GM18909 (cell line): ENCODE measurements around the gene DCBLD1.
"Not testable (repeated sequence)": the region's sequence is repeated elsewhere in the genome, so short reads cannot be mapped to it uniquely, and the experiment has no call there.

Experiments used
- ATAC-seq: cut with Tn5 transposase; IDR thresholded peaks from one replicate; pipeline ENCODE4 v1.9.1; 2021; ENCODE audit warnings: mild to moderate bottlenecking; ENCODE audit not compliant: unreplicated experiment, poor library complexity

DCBLD1 gene

GRCh38 chr6:117496383-117496990 lies 14.0 kb downstream of the DCBLD1 start:
- ATAC-seq = peak; percentile 63

GRCh38 chr6:117497237-117497636 lies 14.8 kb downstream of the DCBLD1 start:
- no peak for ATAC-seq

DNA sequence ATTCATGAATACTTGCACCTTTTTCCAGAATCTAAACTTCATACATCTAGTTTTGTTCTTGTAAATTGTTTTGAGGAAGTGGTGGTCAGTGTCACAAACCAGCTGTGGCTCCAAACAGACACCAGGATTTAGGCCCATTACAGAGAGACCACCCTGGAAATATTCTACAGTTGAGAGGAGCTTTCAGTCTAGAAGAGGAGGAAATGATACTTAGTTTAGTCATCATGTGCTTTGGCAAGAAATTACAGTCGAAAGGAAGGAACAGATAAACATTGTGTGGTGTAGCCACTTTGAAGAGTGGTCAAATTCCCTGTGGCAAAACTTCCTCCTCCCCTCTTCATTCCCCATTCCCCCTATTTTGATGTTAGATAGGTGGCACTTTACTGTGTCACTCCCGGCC lies 15.7 kb downstream of the DCBLD1 start:
- no peak for ATAC-seq

DNA sequence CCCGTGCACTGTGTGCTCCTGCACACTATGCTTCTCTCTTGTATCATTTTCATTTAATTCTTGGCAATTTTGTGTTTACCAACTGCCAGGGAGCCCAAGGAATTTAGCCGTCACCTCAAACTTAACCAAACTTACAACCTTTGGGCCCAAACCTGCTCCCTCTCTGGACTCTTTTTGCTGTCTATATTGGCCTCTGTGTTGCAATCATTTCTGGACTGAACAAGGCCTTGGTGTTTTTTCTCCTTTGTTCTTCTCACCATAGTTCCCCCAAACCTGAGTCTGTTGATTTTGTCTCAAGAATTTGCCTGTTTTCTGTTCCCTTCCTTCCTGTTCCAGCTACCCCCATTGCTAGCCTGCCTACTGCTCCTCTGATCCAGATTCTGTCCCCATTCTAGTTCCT lies 19.2 kb downstream of the DCBLD1 start:
- ATAC-seq = no peak

GRCh38 chr6:117502580-117502979 lies 20.1 kb downstream of the DCBLD1 start:
- no peak for ATAC-seq

- no peak for ATAC-seq
Observed at GRCh38 chr6:117503211-117503610, 20.7 kb downstream of the DCBLD1 start.

- ATAC-seq = no peak
Observed at GRCh38 chr6:117504478-117505144, 22.1 kb downstream of the DCBLD1 start.

- ATAC-seq = no peak
Observed at GRCh38 chr6:117505311-117505710, 22.8 kb downstream of the DCBLD1 start.

DNA sequence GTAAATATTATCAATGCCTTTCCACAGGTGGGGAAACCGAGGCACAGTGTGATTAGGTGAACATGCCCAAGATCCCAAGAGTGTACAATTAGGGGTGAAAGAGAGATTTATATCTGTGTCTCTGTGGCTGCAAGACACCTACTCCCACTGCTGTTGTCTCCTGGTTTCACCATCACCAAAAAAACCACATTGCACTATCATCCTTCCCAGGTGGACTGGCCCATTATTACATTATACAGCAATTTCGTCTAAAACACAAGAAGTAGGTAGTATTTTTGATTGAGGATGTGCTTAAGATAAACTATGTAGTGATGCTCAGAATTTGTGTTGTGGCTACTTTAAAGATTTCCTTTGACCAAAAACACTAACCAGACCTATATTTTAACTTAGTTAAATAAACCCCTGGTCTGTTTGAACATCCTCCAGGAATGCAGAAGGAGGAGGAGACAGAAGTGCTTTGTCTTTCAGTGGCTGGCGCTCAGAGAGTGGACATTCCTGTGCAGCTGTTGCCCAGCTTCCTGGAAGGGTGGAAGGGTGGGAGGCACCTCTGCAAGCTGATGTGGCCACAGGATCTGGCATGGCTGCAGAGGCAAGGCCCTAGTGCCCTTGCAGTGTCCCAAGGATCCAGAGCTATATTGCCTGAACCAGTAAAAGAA lies 23.8 kb downstream of the DCBLD1 start:
- no peak for ATAC-seq

DNA sequence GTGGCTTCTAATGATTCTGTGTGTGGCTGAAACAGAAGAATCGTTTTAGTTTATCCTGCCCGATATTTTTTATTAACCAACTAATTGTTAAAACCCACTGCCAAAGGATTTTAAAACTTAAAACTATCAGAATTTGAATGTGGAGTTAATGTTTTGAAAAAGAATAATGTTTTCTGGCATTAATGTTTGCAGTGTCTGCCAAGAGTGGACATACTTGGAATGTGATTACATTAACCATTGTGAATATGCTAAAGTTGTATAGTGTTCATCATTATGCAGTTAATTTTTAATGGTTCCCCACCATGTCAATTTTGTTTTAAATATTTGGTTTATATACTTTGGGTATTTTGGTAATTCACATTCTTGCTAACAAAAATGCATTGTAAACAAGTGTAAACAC lies 24.4 kb downstream of the DCBLD1 start:
- no peak for ATAC-seq

DNA sequence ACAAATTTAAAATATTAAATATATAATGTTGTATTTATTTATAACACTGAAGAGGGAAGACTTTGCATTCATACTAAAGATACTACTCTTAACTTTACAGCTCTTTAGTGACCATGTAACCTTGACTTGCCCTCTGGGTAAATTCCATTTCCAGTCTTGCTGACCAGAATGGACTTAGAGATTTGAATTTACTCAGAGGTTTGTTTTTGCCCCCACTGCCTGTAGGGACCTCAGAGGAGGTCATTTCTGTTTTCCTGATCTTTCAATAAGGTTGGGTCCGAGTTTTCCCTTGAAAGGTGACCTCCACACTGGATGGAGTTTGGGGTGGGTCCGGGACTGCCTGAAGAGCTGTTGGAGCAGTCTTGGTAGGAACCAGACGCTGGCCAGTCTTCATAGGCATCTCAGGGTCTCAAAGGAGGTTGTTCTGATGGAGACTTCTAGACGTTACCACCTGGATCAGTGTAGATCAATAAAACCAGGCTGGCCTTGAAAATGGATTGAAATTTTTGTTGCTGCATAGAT lies 26.0 kb downstream of the DCBLD1 start:
- ATAC-seq = no peak

DNA sequence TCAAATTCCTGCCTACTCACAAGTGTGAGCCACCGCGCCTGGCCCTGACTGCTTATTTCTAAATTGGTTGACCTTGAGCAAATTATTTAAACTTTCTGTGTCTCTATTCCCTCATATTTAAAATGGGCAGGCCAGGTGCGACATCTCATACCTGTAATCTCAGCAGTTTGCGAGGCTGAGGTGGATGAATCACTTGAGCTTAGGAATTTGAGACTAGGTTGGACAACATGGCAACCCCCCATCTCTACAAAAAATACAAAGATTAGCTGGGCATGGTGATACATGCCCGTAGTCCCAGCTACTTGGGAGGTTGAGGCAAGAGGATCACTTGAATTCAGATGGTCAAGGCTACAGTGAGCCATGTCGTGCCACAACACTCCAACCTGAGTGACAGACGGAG lies 26.5 kb downstream of the DCBLD1 start:
- no peak for ATAC-seq

DNA sequence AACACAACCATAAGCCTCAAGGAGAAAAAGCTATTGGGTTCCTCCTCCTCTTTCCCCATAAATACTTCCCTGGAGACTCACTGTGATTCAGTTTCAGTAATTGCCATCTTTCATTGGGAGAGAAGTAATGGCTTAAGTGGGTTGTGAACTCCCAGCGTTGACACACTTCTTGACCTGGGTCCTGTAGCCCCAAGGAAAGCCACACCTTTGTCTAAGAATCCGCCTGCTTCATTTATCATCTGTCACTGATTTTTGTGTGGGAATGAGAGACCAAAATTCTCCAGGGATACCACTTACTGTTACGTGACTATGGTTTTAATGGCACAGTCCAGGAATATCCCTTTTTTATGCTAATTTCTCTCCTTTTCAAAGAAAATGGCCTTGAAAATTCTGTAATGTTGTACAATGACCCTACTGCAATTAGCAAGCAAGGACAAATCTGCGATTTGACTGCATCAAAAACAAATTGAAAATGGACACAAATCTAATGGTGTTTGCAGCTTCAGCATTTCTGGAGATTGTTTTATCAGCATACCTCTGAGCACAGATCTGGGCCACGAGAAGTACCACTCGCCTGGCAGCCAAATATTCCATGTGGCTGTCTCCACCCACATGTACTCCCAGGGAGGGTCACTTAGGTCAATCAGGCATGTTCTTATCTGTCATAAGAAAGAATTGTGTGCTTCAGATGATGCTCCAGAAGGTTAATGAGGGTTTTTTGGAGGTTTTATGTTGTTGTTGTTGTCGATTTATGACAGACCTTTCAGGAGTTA lies 29.8 kb downstream of the DCBLD1 start:
- no peak for ATAC-seq

GRCh38 chr6:117512987-117513573 lies 30.6 kb downstream of the DCBLD1 start:
- ATAC-seq = no peak

- ATAC-seq = no peak
Observed at GRCh38 chr6:117513778-117514365, 31.4 kb downstream of the DCBLD1 start.

DNA sequence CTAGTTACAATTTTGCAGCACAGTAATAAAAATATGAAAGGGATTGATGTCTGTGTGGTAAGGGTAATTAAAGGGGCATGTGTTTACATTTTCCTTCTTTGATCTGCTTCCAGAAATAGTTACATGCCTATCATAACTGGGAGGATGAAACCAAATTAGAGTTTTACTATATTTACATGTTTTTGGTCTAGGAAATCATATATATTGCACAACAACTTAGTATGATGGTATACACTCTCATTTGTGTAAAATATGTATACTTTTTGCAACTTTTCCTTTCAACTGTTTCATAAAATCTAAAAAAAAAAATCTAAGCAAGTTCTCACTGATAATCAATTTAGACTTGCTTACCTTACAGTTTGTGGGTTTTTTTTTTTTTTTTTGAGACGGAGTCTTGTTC lies 32.2 kb downstream of the DCBLD1 start:
- ATAC-seq = no peak

DNA sequence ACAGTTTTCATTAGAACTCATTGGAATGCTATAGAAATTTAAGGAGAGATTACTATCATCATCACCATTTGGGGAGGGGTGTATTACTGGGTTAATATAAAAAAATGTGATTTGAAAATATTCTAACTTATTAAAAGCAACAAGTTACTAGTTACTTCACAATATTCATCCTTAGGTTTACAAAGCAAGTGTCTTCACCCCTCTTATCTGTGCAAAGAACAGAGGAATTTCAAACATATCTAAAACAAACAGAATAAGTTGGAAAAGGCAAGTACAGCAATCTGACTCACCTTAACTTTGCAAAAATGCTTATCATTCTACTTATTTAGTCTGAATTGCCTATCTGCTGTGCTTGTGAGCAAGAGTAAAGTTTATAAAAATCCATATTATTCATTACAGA lies 32.9 kb downstream of the DCBLD1 start:
- no peak for ATAC-seq

DNA sequence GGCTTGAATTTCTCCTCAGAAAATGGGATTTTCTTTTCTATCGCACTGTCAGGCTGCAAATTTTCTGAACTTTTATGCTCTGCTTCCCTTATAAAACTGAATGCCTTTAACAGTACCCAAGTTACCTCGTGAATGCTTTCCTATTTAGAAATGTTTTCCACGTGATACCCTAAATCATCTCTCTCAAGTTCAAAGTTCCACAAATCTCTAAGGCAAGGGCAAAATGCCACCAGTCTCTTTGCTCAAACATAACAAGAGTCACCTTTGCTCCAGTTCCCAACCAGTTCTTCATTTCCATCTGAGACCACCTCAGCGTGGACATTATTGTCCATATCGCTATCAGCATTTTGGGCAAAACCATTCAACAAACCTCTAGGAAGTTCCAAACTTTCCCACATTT lies 35.5 kb downstream of the DCBLD1 start:
- not testable (repeated sequence) for ATAC-seq

- no peak for ATAC-seq
Observed at GRCh38 chr6:117518870-117519269, 36.4 kb downstream of the DCBLD1 start.
